Dermis blood vessel endothelial cell (primary cell): Measurements from ENCODE around the gene MRPS23. TPM values are rescaled to one million over a fixed set of nuclear protein-coding genes. Genes with fewer than 3 reads are reported as not detected.

Source experiments
- DNase-seq: peaks from one replicate; pipeline ENCODE4 v3.0.0; 2010
- total RNA-seq: library from RNA; depleted of rRNA; stranded (reverse); fragments of >200 nt; gene quantifications from 2 replicates; pipeline ENCODE4 v1.2.3, GENCODE V29; 2014

Gene MRPS23
- total RNA-seq = 25.4 and 25.9 TPM in 2 replicates

- DNase-seq = peak; percentile 99
Measured at GRCh38 chr17:57849874-57850754, at the start of gene MRPS23. TSS of gene MRPS23 (minus strand) at chr17:57850044. CDS start at chr17:57850010, 34 bp downstream.

GRCh38 chr17:57899391-57899790 is 49.5 kb upstream of the MRPS23 start:
- no peak for DNase-seq

GRCh38 chr17:57898487-57899311 is 48.9 kb upstream of the MRPS23 start:
- no peak for DNase-seq

- no peak for DNase-seq
Measured at GRCh38 chr17:57895382-57896060, 45.7 kb upstream of the MRPS23 start.

- no peak for DNase-seq
Measured at GRCh38 chr17:57894848-57895247, 45.0 kb upstream of the MRPS23 start.

GRCh38 chr17:57892820-57893595 is 43.2 kb upstream of the MRPS23 start:
- DNase-seq = peak; percentile 88

- peak; percentile 92 for DNase-seq
Measured at GRCh38 chr17:57892146-57892819, 42.4 kb upstream of the MRPS23 start.

- no peak for DNase-seq
Measured at GRCh38 chr17:57890857-57891232, 41.0 kb upstream of the MRPS23 start.

GRCh38 chr17:57889892-57890856 is 40.3 kb upstream of the MRPS23 start:
- DNase-seq = peak; percentile 73

- no peak for DNase-seq
Measured at GRCh38 chr17:57889252-57889651, 39.4 kb upstream of the MRPS23 start.

GRCh38 chr17:57888311-57889216 is 38.7 kb upstream of the MRPS23 start:
- DNase-seq = no peak

- no peak for DNase-seq
Measured at GRCh38 chr17:57887161-57887560, 37.3 kb upstream of the MRPS23 start.

- DNase-seq = no peak
Measured at GRCh38 chr17:57886020-57886419, 36.2 kb upstream of the MRPS23 start.

GRCh38 chr17:57885148-57885915 is 35.5 kb upstream of the MRPS23 start:
- no peak for DNase-seq

GRCh38 chr17:57881783-57882351 is 32.0 kb upstream of the MRPS23 start:
- no peak for DNase-seq

GRCh38 chr17:57881143-57881542 is 31.3 kb upstream of the MRPS23 start:
- DNase-seq = no peak

GRCh38 chr17:57880086-57880456 is 30.2 kb upstream of the MRPS23 start:
- DNase-seq = no peak

GRCh38 chr17:57879437-57880085 is 29.7 kb upstream of the MRPS23 start:
- DNase-seq = no peak
